SH-SY5Y (cell line): ENCODE measurements around the gene PRMT7.

Experiments
- GATA2 ChIP-seq: IDR thresholded peaks from 2 replicates; pipeline ENCODE4 v1.6.1; 2011; ENCODE audit warnings: mild to moderate bottlenecking, low read depth, low read length
- GATA3 ChIP-seq: IDR thresholded peaks from 2 replicates; pipeline ENCODE4 v1.6.1; 2011; ENCODE audit warnings: low read depth, mild to moderate bottlenecking, low read length, moderate library complexity

- TF ChIP-seq GATA2: no peak
- TF ChIP-seq GATA3: no peak
Measured at GRCh38 chr16:68401871-68402747, 91.3 kb downstream of the PRMT7 start.
